Measurements from ENCODE around the gene CACUL1.

DNA sequence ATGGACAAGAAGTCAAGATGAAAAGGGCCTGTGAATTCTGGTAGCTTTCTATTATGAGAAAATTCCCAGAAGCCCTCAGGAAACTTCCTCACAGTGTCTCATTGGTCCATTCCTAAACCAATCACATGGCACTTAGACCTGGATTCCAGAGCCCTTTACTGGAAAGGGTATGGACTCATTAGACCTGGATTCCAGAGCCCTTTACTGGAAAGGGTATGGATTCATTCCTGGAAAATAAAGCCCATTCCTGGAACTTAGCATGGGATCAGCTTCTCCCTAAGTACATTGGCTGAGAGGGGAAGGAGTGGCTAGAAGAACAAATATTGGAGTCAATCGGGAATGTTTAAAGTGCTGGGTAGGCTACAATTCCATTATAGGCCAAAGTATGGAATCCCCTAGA lies 3.7 kb upstream of the CACUL1 start:
- TF ChIP-seq ARNTL (CRISPR knock-in tag; IDR thresholded peaks at IDR 0.05) (no peak), ZNF274 (CRISPR knock-in tag; IDR thresholded peaks at IDR 0.05) (no peak), ZNF343 (CRISPR knock-in tag; IDR thresholded peaks at IDR 0.05) (no peak), RAD21 (CRISPR knock-in tag; IDR thresholded peaks at IDR 0.05) (no peak), TBX2 (CRISPR knock-in tag; IDR thresholded peaks at IDR 0.05; ENCODE audit: borderline replicate concordance) (no peak), ZNF180 (CRISPR knock-in tag; IDR thresholded peaks at IDR 0.05; ENCODE audit: borderline replicate concordance, low read depth) (no peak)
- TF ChIP-seq, protein P1, sequence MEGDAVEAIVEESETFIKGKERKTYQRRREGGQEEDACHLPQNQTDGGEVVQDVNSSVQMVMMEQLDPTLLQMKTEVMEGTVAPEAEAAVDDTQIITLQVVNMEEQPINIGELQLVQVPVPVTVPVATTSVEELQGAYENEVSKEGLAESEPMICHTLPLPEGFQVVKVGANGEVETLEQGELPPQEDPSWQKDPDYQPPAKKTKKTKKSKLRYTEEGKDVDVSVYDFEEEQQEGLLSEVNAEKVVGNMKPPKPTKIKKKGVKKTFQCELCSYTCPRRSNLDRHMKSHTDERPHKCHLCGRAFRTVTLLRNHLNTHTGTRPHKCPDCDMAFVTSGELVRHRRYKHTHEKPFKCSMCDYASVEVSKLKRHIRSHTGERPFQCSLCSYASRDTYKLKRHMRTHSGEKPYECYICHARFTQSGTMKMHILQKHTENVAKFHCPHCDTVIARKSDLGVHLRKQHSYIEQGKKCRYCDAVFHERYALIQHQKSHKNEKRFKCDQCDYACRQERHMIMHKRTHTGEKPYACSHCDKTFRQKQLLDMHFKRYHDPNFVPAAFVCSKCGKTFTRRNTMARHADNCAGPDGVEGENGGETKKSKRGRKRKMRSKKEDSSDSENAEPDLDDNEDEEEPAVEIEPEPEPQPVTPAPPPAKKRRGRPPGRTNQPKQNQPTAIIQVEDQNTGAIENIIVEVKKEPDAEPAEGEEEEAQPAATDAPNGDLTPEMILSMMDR (CRISPR knock-in tag; IDR thresholded peaks at IDR 0.05) = no peak

Measured in HepG2 (cell line).